ENCODE data around the gene NIN. TPM values are rescaled to one million over a fixed set of nuclear protein-coding genes. Genes with fewer than 3 reads are reported as not detected.

NIN gene
- total and polyA plus RNA-seq, 2 of the 4 experiments (the other 2 are of a cell fraction): 15.2 to 98.4 TPM

- intact Hi-C loops (cut with micrococcal nuclease): loop anchor here (5.0 kb wide), 1 partner anchor 453 kb away; no protein-coding TSS in a partner anchor
- POLR2A ChIA-PET (ENCODE audit: unreplicated experiment): interaction anchor here (1.5 kb wide), 1 partner anchor 107 kb away, joined by 7 read pairs; the partner anchor contains the start of gene SAV1
Observed at GRCh38 chr14:50775357-50775756, 55.6 kb downstream of the NIN start.

More at GRCh38 chr14:50775357-50775756, 55.6 kb downstream of the NIN start:
- H4K8ac ChIP-seq (ENCODE audit: low read depth in 2 of 2, low read length in 2 of 2): peak overlapping the region; percentile 73 to 96
- DNase-seq: peak; percentile 93
- no peak overlapping the region for H2AK9ac ChIP-seq (replicated peaks; ENCODE audit: low read depth, low read length, poor library complexity)
- H2BK5ac ChIP-seq (ENCODE audit: low read depth, low read length, poor library complexity, severe bottlenecking): peak overlapping the region; percentile 94
- dilution Hi-C loops (cut with HindIII; ENCODE audit: low sequenced_read_pairs, unreplicated experiment) (no loop called here), in situ Hi-C loops (cut with MboI; ENCODE audit: low sequenced_read_pairs) (loop anchor here (5.0 kb wide), 1 partner anchor 233 kb away; no protein-coding TSS in a partner anchor)
- CTCF ChIA-PET: interaction anchor here (0.8 to 4.0 kb wide), 9 partner anchors 10 to 629 kb away, joined by 3 to 31 read pairs (median 4); no protein-coding TSS in a partner anchor
- no peak overlapping the region for H3K4me3 ChIP-seq (ENCODE audit: insufficient read depth, low read depth, low read length)
- no peaks in the 10 kb centered on the region for H3K9me3 ChIP-seq (ENCODE audit: control insufficient read depth, insufficient read depth, low read length)
- peak; percentile 83 for ATAC-seq (ENCODE audit: low read depth)
- H3K18ac ChIP-seq (ENCODE audit: low read depth, low read length): peak overlapping the region; percentile 75
- no peaks in the 10 kb centered on the region for H4K20me1 ChIP-seq (ENCODE audit: insufficient read depth, low read length)
- H3K9ac ChIP-seq (ENCODE audit: low read depth, low read length): peak overlapping the region; percentile 32; the same call in 1 of the 2 replicates
- no TSS peak for BruUV-seq (replicated peaks)
- H3K9me1 ChIP-seq (ENCODE audit: insufficient read depth, low read length): peaks cover 11% of the 10 kb centered on the region
- H3K4ac ChIP-seq (ENCODE audit: low read depth, low read length): peak overlapping the region; percentile 97
- peak overlapping the region; percentile 81 for H3K27ac ChIP-seq (ENCODE audit: insufficient read depth, low read length)
- no CpG with 5 or more reads among the region's 2 CpGs for WGBS, 2 experiments (ENCODE audit: extremely low coverage in 2 of 2, insufficient read length in 1 of 2)
- H4K5ac ChIP-seq (ENCODE audit: low read depth, low read length): peak overlapping the region; percentile 82
- peak overlapping the region; percentile 95 for H4K91ac ChIP-seq (ENCODE audit: insufficient read depth, low read depth, low read length)
- no peaks in the 10 kb centered on the region for H3K27me3 ChIP-seq (ENCODE audit: control insufficient read depth, insufficient read depth, low read length)
- peaks cover 16% of the 10 kb centered on the region for H3K4me1 ChIP-seq (ENCODE audit: control insufficient read depth, insufficient read depth, low read length)
- H3K4me2 ChIP-seq (ENCODE audit: low read depth, low read length): peak overlapping the region; percentile 59
- H2BK15ac ChIP-seq (ENCODE audit: low read depth, low read length): peak overlapping the region; percentile 93
- peak overlapping the region; percentile 92 for H3K23ac ChIP-seq (ENCODE audit: low read depth, low read length)
- peak overlapping the region; percentile 92 for H2AK5ac ChIP-seq (ENCODE audit: low read depth, low read length)
- peak overlapping the region; percentile 83 for H2AFZ ChIP-seq (replicated peaks; ENCODE audit: low read length, poor library complexity)
- peak overlapping the region; percentile 90 for H3K14ac ChIP-seq (replicated peaks; ENCODE audit: low read depth, low read length)
- peak overlapping the region; percentile 97 for H2BK20ac ChIP-seq (ENCODE audit: low read depth, low read length)
- peaks cover 6 to 35% of the 10 kb centered on the region in 2 experiments for H3K79me1 ChIP-seq (ENCODE audit: low read depth in 1 of 2, low read length in 2 of 2)
- peaks cover 18% of the 10 kb centered on the region for H3K36me3 ChIP-seq (ENCODE audit: control insufficient read depth, insufficient read depth, low read length)
- TF ChIP-seq BHLHE40 (IDR thresholded peaks at IDR 0.05; ENCODE audit: low read depth, low read length) (no peak), RAD21 (IDR thresholded peaks at IDR 0.05; ENCODE audit: low read length) (no peak), FOS (IDR thresholded peaks at IDR 0.05; ENCODE audit: low read depth, low read length) (no peak; the same call in 1 of the 2 replicates), MXI1 (IDR thresholded peaks at IDR 0.05; ENCODE audit: borderline replicate concordance, low read depth, low read length) (no peak), SMC3 (IDR thresholded peaks at IDR 0.05; ENCODE audit: low read depth, low read length) (no peak), CHD1 (IDR thresholded peaks at IDR 0.05; ENCODE audit: low read depth, low read length) (no peak), NFE2L2 (IDR thresholded peaks at IDR 0.05; ENCODE audit: low read depth, low read length) (no peak), RFX5 (IDR thresholded peaks at IDR 0.05; ENCODE audit: low read depth, low read length) (no peak), MAFK (IDR thresholded peaks at IDR 0.05; ENCODE audit: low read depth, low read length) (no peak), POLR2A (IDR thresholded peaks at IDR 0.05; ENCODE audit: low read depth, low read length) (no peak), RCOR1 (IDR thresholded peaks at IDR 0.05; ENCODE audit: insufficient replicate concordance, low read length) (no peak), CTCF (conservative IDR thresholded peaks at IDR 0.05; ENCODE audit: low read depth, low read length) (no peak), USF2 (IDR thresholded peaks at IDR 0.05; ENCODE audit: low read depth, low read length) (no peak), MAZ (IDR thresholded peaks at IDR 0.05; ENCODE audit: borderline replicate concordance, low read depth, low read length) (no peak), ELK1 (IDR thresholded peaks at IDR 0.05; ENCODE audit: borderline replicate concordance, low read depth, low read length) (no peak), CEBPB (IDR thresholded peaks at IDR 0.05; ENCODE audit: low read depth, low read length) (no peak)
- H2BK120ac ChIP-seq (ENCODE audit: low read depth, low read length): peak overlapping the region; percentile 98
- H3K56ac ChIP-seq (ENCODE audit: extremely low read depth, insufficient read depth, low read length): peak overlapping the region; percentile 77; the same call in 1 of the 2 replicates
